HL-60 (cell line): ENCODE measurements around the gene ZNF275.

Source experiments
- CTCF ChIP-seq: IDR thresholded peaks from one replicate; pipeline ENCODE4 v1.5.1; 2011; ENCODE audit warnings: low read length, control low read depth, inconsistent platforms; ENCODE audit not compliant: insufficient read depth
- GABPA ChIP-seq: IDR thresholded peaks from 2 replicates; pipeline ENCODE4 v1.6.1; 2012; ENCODE audit warnings: low read depth
- POLR2AphosphoS5 ChIP-seq: IDR thresholded peaks from 2 replicates; pipeline ENCODE4 v1.6.1; 2012; ENCODE audit warnings: low read depth
- REST ChIP-seq: IDR thresholded peaks from 2 replicates; pipeline ENCODE4 v1.6.1; 2012; ENCODE audit warnings: low read depth; ENCODE audit not compliant: insufficient replicate concordance

GRCh38 chrX:153351981-153352380 is 18.0 kb downstream of the ZNF275 start:
- TF ChIP-seq POLR2AphosphoS5 (no peak), CTCF (no peak), REST (no peak), GABPA (no peak)
